GM12878 (cell line): ENCODE results near the gene REPS2. TPM values are rescaled to one million over a fixed set of nuclear protein-coding genes. Genes with fewer than 3 reads are reported as not detected.

Experiments used
- ATAC-seq: fragments of 200-7000 bp; cut with Tn5 transposase; 3 replicates; pipeline ENCODE4 v1.9.1; 2020; ENCODE audit warnings: mild to moderate bottlenecking, moderate library complexity
- BruUV-seq: library from RNA; stranded (reverse); fragments of 400-500 nt; replicated peaks from 2 replicates; lab custom pipeline; 2021; lab: Mats Ljungman, UMichigan
- CTCF ChIA-PET: fragments of 300-600 bp; sonication (Branson Sonifier 250); formaldehyde crosslinking; extraction: SDS; loops from one replicate; lab custom pipeline; 2021; ENCODE audit warnings: inconsistent platforms; lab: Yijun Ruan, JAX
- POLR2A ChIA-PET: fragments of 350-600 bp; formaldehyde crosslinking; extraction: SDS; loops from one replicate; lab custom pipeline; 2021; ENCODE audit warnings: inconsistent platforms; lab: Charles Lee
- RAD21 ChIA-PET: fragments of 300-600 bp; sonication (Branson Sonifier 250); formaldehyde crosslinking; loops from one replicate; lab custom pipeline; 2023; ENCODE audit warnings: antibody characterized with exemption; ENCODE audit not compliant: unreplicated experiment; lab: Charles Lee
- SMC1A ChIA-PET: fragments of 300-600 bp; sonication (Branson Sonifier 250); formaldehyde crosslinking; loops from one replicate; lab custom pipeline; 2023; ENCODE audit not compliant: unreplicated experiment, uncharacterized antibody; lab: Charles Lee
- DNase-seq: peaks from one replicate; pipeline ENCODE4 v3.0.0-alpha.2; 2011; ENCODE audit warnings: low read depth, low spot score
- FAIRE-seq: peaks from 3 replicates; lab custom pipeline; 2011; peaks lifted over from hg19 to GRCh38; lab: Jason Lieb, UNC
- H2AFZ ChIP-seq: 2 replicates; pipeline ENCODE4 v1.6.0; 2011; ENCODE audit warnings: low read depth, low read length, control low read depth; ENCODE audit not compliant: control insufficient read depth
- H3K27ac ChIP-seq: 2 replicates; pipeline ENCODE4 v1.5.1; 2011; ENCODE audit warnings: control low read depth; ENCODE audit not compliant: control insufficient read depth, insufficient read depth
- H3K27me3 ChIP-seq, 2 experiments: replicated peaks in 1 of 2; 2 replicates each; pipeline versions ENCODE4 v1.6.0 to v1.6.1; 2011; ENCODE audit warnings: low read length in 1 of 2; ENCODE audit not compliant: control insufficient read depth in 2 of 2, insufficient read depth in 2 of 2
- H3K36me3 ChIP-seq, 2 experiments: 2 replicates each; pipeline ENCODE4 v1.5.1; 2011; ENCODE audit warnings: low read length in 1 of 2; ENCODE audit not compliant: control insufficient read depth in 2 of 2, insufficient read depth in 2 of 2
- H3K4me1 ChIP-seq: 2 replicates; pipeline ENCODE4 v1.6.1; 2011; ENCODE audit warnings: mild to moderate bottlenecking, low read length, moderate library complexity, mixed read lengths; ENCODE audit not compliant: control insufficient read depth, insufficient read depth
- H3K4me2 ChIP-seq: 2 replicates; pipeline ENCODE4 v1.6.0; 2011; ENCODE audit warnings: control low read depth; ENCODE audit not compliant: control insufficient read depth, insufficient read depth
- H3K4me3 ChIP-seq: fragments of 200-600 bp; sonication (generic); 2 replicates; pipeline ENCODE4 v1.5.1; 2016
- H3K79me2 ChIP-seq: 2 replicates; pipeline ENCODE4 v1.6.0; 2011; ENCODE audit warnings: low read length; ENCODE audit not compliant: control insufficient read depth, insufficient read depth
- H3K9ac ChIP-seq: 2 replicates; pipeline ENCODE4 v1.8.0; 2011; ENCODE audit warnings: low read length, control low read depth, mixed read lengths; ENCODE audit not compliant: control insufficient read depth, insufficient read depth
- H3K9me3 ChIP-seq: replicated peaks from 3 replicates; pipeline ENCODE4 v1.5.1; 2011; ENCODE audit warnings: mild to moderate bottlenecking, low read length; ENCODE audit not compliant: control insufficient read depth, insufficient read depth
- H4K20me1 ChIP-seq: 2 replicates; pipeline ENCODE4 v1.6.0; 2011; ENCODE audit not compliant: control insufficient read depth, insufficient read depth
- CBFB ChIP-seq: IDR thresholded peaks from 2 replicates; pipeline ENCODE4 v1.6.1; 2016; ENCODE audit warnings: antibody characterized with exemption, low read depth
- CBX5 ChIP-seq: sonication (generic); IDR thresholded peaks from 2 replicates; pipeline ENCODE4 v1.6.1; 2016; ENCODE audit warnings: low read depth, moderate library complexity, mild to moderate bottlenecking, inconsistent platforms
- CHD4 ChIP-seq: fragments of 200-600 bp; sonication (generic); IDR thresholded peaks from 2 replicates; pipeline ENCODE4 v1.6.1; 2016; ENCODE audit warnings: mild to moderate bottlenecking
- EP300 ChIP-seq, 2 experiments: fragments of 150-350 bp in 1 of 2; IDR thresholded peaks; 2 replicates each; pipeline ENCODE4 v1.6.1; 2011 to 2012; ENCODE audit warnings: low read depth in 2 of 2, low read length in 2 of 2, borderline replicate concordance in 1 of 2, improper control_type of control experiment in 1 of 2, inconsistent platforms in 1 of 2; ENCODE audit not compliant: control insufficient read depth in 1 of 2
- HCFC1 ChIP-seq: fragments of 150-350 bp; IDR thresholded peaks from 2 replicates; pipeline ENCODE4 v1.6.1; 2014; ENCODE audit warnings: low read length
- HDAC2 ChIP-seq: fragments of 200-600 bp; sonication (generic); IDR thresholded peaks from 2 replicates; pipeline ENCODE4 v1.6.1; 2017
- JUNB ChIP-seq: IDR thresholded peaks from 2 replicates; pipeline ENCODE4 v1.6.1; 2016; ENCODE audit warnings: antibody characterized with exemption, mild to moderate bottlenecking
- LARP7 ChIP-seq: fragments of 450-650 bp; IDR thresholded peaks from 2 replicates; pipeline ENCODE4 v1.6.1; 2017; ENCODE audit warnings: mild to moderate bottlenecking
- PKNOX1 ChIP-seq: fragments of 450-650 bp; IDR thresholded peaks from 2 replicates; pipeline ENCODE4 v1.6.1; 2016; ENCODE audit warnings: mild to moderate bottlenecking
- RUNX3 ChIP-seq: IDR thresholded peaks from 2 replicates; pipeline ENCODE4 v1.6.1; 2012; ENCODE audit warnings: low read length, inconsistent platforms
- SPI1 ChIP-seq: IDR thresholded peaks from 2 replicates; pipeline ENCODE4 v1.6.1; 2011; ENCODE audit warnings: low read depth, mild to moderate bottlenecking, low read length, moderate library complexity, borderline replicate concordance; ENCODE audit not compliant: insufficient read depth
- ZNF384 ChIP-seq: IDR thresholded peaks from 2 replicates; pipeline ENCODE4 v1.6.1; 2012; ENCODE audit warnings: low read depth, mild to moderate bottlenecking, low read length, improper control_type of control experiment, borderline replicate concordance
- WGBS: methylation state at CpG from one replicate; pipeline ENCODE4 v1.1.6; 2016; ENCODE audit warnings: low lambda C conversion rate; ENCODE audit not compliant: insufficient replicate concordance, insufficient coverage; ENCODE audit errors: missing lambda C conversion rate; 5-methylcytosine and 5-hydroxymethylcytosine counted together
- in situ Hi-C: fragments of 300-500 bp; cut with MboI; formaldehyde crosslinking; loops from 9 replicates; pipeline ENCODE4 v1.14.3; 2018; ENCODE audit warnings: mixed read lengths
- intact Hi-C: fragments of 100-400 bp; cut with micrococcal nuclease; formaldehyde crosslinking; loops from one replicate; pipeline ENCODE4 v1.14.2; 2022; ENCODE audit not compliant: unreplicated experiment
- polyA plus RNA-seq, 11 experiments: library from polyadenylated mRNA; depleted of rRNA in 4 of 11; unstranded in 6 of 11; stranded (reverse) in 5 of 11; fragments of >200 nt; fragmentation: Nextera tagmentation in 4 of 11; fragmentation: Illumina TruSeq in 1 of 11; extraction: Ambion mirVana in 4 of 11; extraction: Trizol in 1 of 11; gene quantifications; 1 replicate in 1 of 11; 2 replicates in 10 of 11; pipeline versions ENCODE4 v1.2.1 to v1.2.3, GENCODE V29; 2011 to 2016; ENCODE audit warnings: inconsistent platforms in 2 of 11, missing spikeins in 2 of 11, low read depth in 1 of 11
- total RNA-seq, 4 experiments: library from RNA; depleted of rRNA in 3 of 4; stranded (reverse); fragments of >200 nt in 3 of 4; fragmentation: Illumina TruSeq in 1 of 4; extraction: Trizol in 1 of 4; gene quantifications; 2 replicates each; pipeline versions ENCODE4 v1.2.1 to v1.2.3, GENCODE V29; 2013 to 2021
- TF ChIP-seq, protein P1 (sequence below), 3 experiments: IDR thresholded peaks in 2 of 3; conservative IDR thresholded peaks in 1 of 3; 2 replicates each; pipeline ENCODE4 v1.5.1; 2011; ENCODE audit warnings: low read depth in 3 of 3, low read length in 3 of 3, mild to moderate bottlenecking in 3 of 3, control low read depth in 2 of 3, moderate library complexity in 2 of 3, inconsistent platforms in 1 of 3, mixed read lengths in 1 of 3; ENCODE audit not compliant: control insufficient read depth in 2 of 3, insufficient read depth in 1 of 3; ENCODE audit errors: extremely low read depth in 1 of 3
- TF ChIP-seq, protein P2 (sequence below): IDR thresholded peaks from 2 replicates; pipeline ENCODE4 v1.6.1; 2011; ENCODE audit warnings: low read depth, mild to moderate bottlenecking, low read length, moderate library complexity, borderline replicate concordance; ENCODE audit errors: extremely low read depth

Gene REPS2
- total and polyA plus RNA-seq, 10 of the 15 experiments (the other 5 are each of a cell fraction or from before 2014, with no cell fraction given): 2.1 to 6.8 (median 3.9) TPM

DNA sequence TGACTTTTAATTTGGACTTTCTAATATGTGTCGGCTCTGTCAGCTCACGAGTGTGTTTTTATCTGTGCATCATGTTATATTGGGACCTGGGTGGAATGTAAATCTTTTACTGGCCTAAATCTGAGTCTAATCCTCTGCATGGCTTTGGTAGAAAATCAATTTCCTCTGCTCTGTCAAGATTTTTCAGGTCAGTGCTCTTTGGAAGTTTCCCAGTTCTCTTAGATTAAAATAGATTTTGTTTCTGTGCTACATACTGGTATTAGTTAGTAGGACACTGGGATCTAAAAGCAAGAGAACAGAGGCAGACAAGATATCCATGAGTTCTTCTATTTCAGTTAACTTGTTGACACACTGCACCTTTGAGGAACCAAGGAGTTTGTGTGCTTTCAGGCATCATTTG is 39.7 kb downstream of the REPS2 start:
- H4K20me1 ChIP-seq: no peaks in the 10 kb centered on the region; the same call in none of the 2 replicates
- H3K9ac ChIP-seq: no peak overlapping the region
- BruUV-seq: no TSS peak
- TF ChIP-seq SPI1 (no peak), EP300 (IDR thresholded peaks at IDR 0.05; ENCODE audit: borderline replicate concordance in 1 of 2, control insufficient read depth in 1 of 2, low read depth in 2 of 2, low read length in 2 of 2) (no peak), ZNF384 (no peak)
- TF ChIP-seq, protein P1, sequence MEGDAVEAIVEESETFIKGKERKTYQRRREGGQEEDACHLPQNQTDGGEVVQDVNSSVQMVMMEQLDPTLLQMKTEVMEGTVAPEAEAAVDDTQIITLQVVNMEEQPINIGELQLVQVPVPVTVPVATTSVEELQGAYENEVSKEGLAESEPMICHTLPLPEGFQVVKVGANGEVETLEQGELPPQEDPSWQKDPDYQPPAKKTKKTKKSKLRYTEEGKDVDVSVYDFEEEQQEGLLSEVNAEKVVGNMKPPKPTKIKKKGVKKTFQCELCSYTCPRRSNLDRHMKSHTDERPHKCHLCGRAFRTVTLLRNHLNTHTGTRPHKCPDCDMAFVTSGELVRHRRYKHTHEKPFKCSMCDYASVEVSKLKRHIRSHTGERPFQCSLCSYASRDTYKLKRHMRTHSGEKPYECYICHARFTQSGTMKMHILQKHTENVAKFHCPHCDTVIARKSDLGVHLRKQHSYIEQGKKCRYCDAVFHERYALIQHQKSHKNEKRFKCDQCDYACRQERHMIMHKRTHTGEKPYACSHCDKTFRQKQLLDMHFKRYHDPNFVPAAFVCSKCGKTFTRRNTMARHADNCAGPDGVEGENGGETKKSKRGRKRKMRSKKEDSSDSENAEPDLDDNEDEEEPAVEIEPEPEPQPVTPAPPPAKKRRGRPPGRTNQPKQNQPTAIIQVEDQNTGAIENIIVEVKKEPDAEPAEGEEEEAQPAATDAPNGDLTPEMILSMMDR (IDR thresholded peaks at IDR 0.05 in 2 of 3, conservative IDR thresholded peaks at IDR 0.05 in 1 of 3; ENCODE audit: control insufficient read depth in 2 of 3, extremely low read depth in 1 of 3, insufficient read depth in 1 of 3, low read depth in 3 of 3, low read length in 3 of 3): no peak
- H3K36me3 ChIP-seq: no peaks in the 10 kb centered on the region
- 2% methylated on average over 2 of the region's 2 CpGs for WGBS
- FAIRE-seq (no peak), DNase-seq (no peak), ATAC-seq (no peak)
- H3K4me1 ChIP-seq: no peaks in the 10 kb centered on the region
- H3K79me2 ChIP-seq: no peaks in the 10 kb centered on the region
- H3K27ac ChIP-seq: no peak overlapping the region
- H2AFZ ChIP-seq: no peak overlapping the region
- no peak overlapping the region for H3K4me3 ChIP-seq
- no peak overlapping the region for H3K4me2 ChIP-seq
- ChIA-PET RAD21 (no interaction called here), SMC1A (interaction anchor here (1.6 kb wide), 1 partner anchor 56 kb away, joined by 5 read pairs; no protein-coding TSS in a partner anchor), CTCF (interaction anchor here (1.0 to 2.7 kb wide), 4 partner anchors 60 to 160 kb away, joined by 3 to 8 read pairs (median 4); no protein-coding TSS in a partner anchor), POLR2A (no interaction called here)
- H3K9me3 ChIP-seq: no peaks in the 10 kb centered on the region; the same call in 2 of the 3 replicates
- no peaks in the 10 kb centered on the region; a peak in 1 of 4 replicates for H3K27me3 ChIP-seq
- in situ Hi-C loops: no loop called here
- intact Hi-C loops: no loop called here

GRCh38 chrX:16989750-16990149 is 43.3 kb downstream of the REPS2 start:
- H3K4me1 ChIP-seq: no peaks in the 10 kb centered on the region
- ChIA-PET RAD21 (no interaction called here), POLR2A (no interaction called here), CTCF (no interaction called here), SMC1A (no interaction called here)
- no peaks in the 10 kb centered on the region for H3K79me2 ChIP-seq
- H3K36me3 ChIP-seq: no peaks in the 10 kb centered on the region
- FAIRE-seq (no peak), DNase-seq (no peak), ATAC-seq (no peak)
- no peak overlapping the region for H3K9ac ChIP-seq
- TF ChIP-seq HCFC1: no peak
- TF ChIP-seq RUNX3: no peak
- TF ChIP-seq PKNOX1: no peak
- TF ChIP-seq, protein P2, sequence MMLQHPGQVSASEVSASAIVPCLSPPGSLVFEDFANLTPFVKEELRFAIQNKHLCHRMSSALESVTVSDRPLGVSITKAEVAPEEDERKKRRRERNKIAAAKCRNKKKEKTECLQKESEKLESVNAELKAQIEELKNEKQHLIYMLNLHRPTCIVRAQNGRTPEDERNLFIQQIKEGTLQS: no peak
- TF ChIP-seq HDAC2: no peak
- no peak for TF ChIP-seq CBX5
- TF ChIP-seq CHD4: no peak
- no peak for TF ChIP-seq CBFB
- no peak for TF ChIP-seq JUNB
- TF ChIP-seq LARP7: no peak
- no peak overlapping the region for H2AFZ ChIP-seq
- no peak overlapping the region for H3K27ac ChIP-seq
- H3K9me3 ChIP-seq: no peaks in the 10 kb centered on the region; the same call in 2 of the 3 replicates
- H3K4me2 ChIP-seq: no peak overlapping the region
- H3K4me3 ChIP-seq: no peak overlapping the region
- in situ Hi-C loops (no loop called here), intact Hi-C loops (no loop called here)
- no TSS peak for BruUV-seq
- H4K20me1 ChIP-seq: no peaks in the 10 kb centered on the region
- H3K27me3 ChIP-seq: peaks cover 0 to 4% of the 10 kb centered on the region in 2 experiments; a peak in 2 of 4 replicates
